Keratinocyte (primary cell): ENCODE data around the gene ALCAM. TPM values are rescaled to one million over a fixed set of nuclear protein-coding genes. Genes with fewer than 3 reads are reported as not detected.

Experiments used
- DNase-seq: peaks from one replicate; pipeline ENCODE4 v3.0.0-alpha.2; 2011; ENCODE audit warnings: low read depth, missing footprints, low spot score
- FAIRE-seq: peaks from 2 replicates; lab custom pipeline; 2011; peaks lifted over from hg19 to GRCh38; lab: Jason Lieb, UNC
- H2AFZ ChIP-seq: 2 replicates; pipeline ENCODE4 v1.6.0; 2012; ENCODE audit warnings: low read length, control low read depth, inconsistent platforms; ENCODE audit not compliant: control insufficient read depth
- H3K27ac ChIP-seq: 2 replicates; pipeline ENCODE4 v1.5.1; 2011; ENCODE audit warnings: low read length; ENCODE audit not compliant: control insufficient read depth, insufficient read depth
- H3K27me3 ChIP-seq: 3 replicates; pipeline ENCODE4 v1.6.0; 2011; ENCODE audit warnings: low read length; ENCODE audit not compliant: control insufficient read depth, insufficient read depth; ENCODE audit errors: extremely low read depth
- H3K36me3 ChIP-seq, 2 experiments: 2 replicates in 1 of 2; 3 replicates in 1 of 2; pipeline ENCODE4 v1.5.1; 2011; ENCODE audit warnings: low read length in 2 of 2, mild to moderate bottlenecking in 1 of 2; ENCODE audit not compliant: control insufficient read depth in 2 of 2, insufficient read depth in 2 of 2; ENCODE audit errors: extremely low read depth in 1 of 2
- H3K4me1 ChIP-seq: 3 replicates; pipeline ENCODE4 v1.5.1; 2011; ENCODE audit warnings: low read length; ENCODE audit not compliant: control insufficient read depth, insufficient read depth; ENCODE audit errors: extremely low read depth
- H3K4me2 ChIP-seq: 3 replicates; pipeline ENCODE4 v1.6.0; 2011; ENCODE audit warnings: low read depth, low read length; ENCODE audit not compliant: control insufficient read depth, insufficient read depth; ENCODE audit errors: extremely low read depth
- H3K4me3 ChIP-seq, 3 experiments: fragments of 200-600 bp in 1 of 3; sonication (generic) in 1 of 3; 2 replicates in 2 of 3; 3 replicates in 1 of 3; pipeline ENCODE4 v1.5.1; 2011 to 2016; ENCODE audit warnings: low read length in 3 of 3, mild to moderate bottlenecking in 3 of 3, control low read depth in 2 of 3, inconsistent platforms in 1 of 3, low read depth in 1 of 3, mixed read lengths in 1 of 3, mixed run types in 1 of 3, moderate library complexity in 1 of 3; ENCODE audit not compliant: control insufficient read depth in 2 of 3, insufficient read depth in 2 of 3; ENCODE audit errors: extremely low read depth in 1 of 3
- H3K79me2 ChIP-seq: 2 replicates; pipeline ENCODE4 v1.6.0; 2012; ENCODE audit warnings: low read length; ENCODE audit not compliant: control insufficient read depth, insufficient read depth
- H3K9ac ChIP-seq: 3 replicates; pipeline ENCODE4 v1.6.0; 2011; ENCODE audit warnings: low read length; ENCODE audit not compliant: control insufficient read depth, insufficient read depth; ENCODE audit errors: extremely low read depth
- H3K9me1 ChIP-seq: 3 replicates; pipeline ENCODE4 v1.6.0; 2011; ENCODE audit warnings: low read length; ENCODE audit not compliant: control insufficient read depth, insufficient read depth; ENCODE audit errors: extremely low read depth
- H3K9me3 ChIP-seq: 2 replicates; pipeline ENCODE4 v1.5.1; 2012; ENCODE audit warnings: low read depth, low read length; ENCODE audit not compliant: control insufficient read depth
- H4K20me1 ChIP-seq: 3 replicates; pipeline ENCODE4 v1.6.0; 2011; ENCODE audit warnings: low read length; ENCODE audit not compliant: control insufficient read depth, insufficient read depth; ENCODE audit errors: extremely low read depth
- EZH2 ChIP-seq: IDR thresholded peaks from one replicate; pipeline ENCODE4 v1.6.1; 2012; ENCODE audit warnings: inconsistent platforms, mild to moderate bottlenecking, low read length, moderate library complexity
- dilution Hi-C: fragments of 300-500 bp; cut with MboI; formaldehyde crosslinking; loops from one replicate; pipeline ENCODE4 v1.7.0; 2020; ENCODE audit warnings: low sequenced_read_pairs; ENCODE audit not compliant: extremely low pct_ligation_motif_present
- polyA plus RNA-seq, 5 experiments: library from polyadenylated mRNA; depleted of rRNA in 3 of 5; stranded (reverse) in 3 of 5; stranded (forward) in 1 of 5; unstranded in 1 of 5; fragments of >200 nt; gene quantifications; 1 replicate in 1 of 5; 2 replicates in 3 of 5; 3 replicates in 1 of 5; pipeline versions ENCODE4 v1.2.1 to v1.2.3, GENCODE V29; 2011 to 2012; ENCODE audit warnings: missing spikeins in 2 of 5, low read depth in 1 of 5, low replicate concordance in 1 of 5
- TF ChIP-seq, protein P1 (sequence below), 3 experiments: IDR thresholded peaks in 1 of 3; conservative IDR thresholded peaks in 1 of 3; optimal IDR thresholded peaks in 1 of 3; 2 replicates in 2 of 3; 3 replicates in 1 of 3; pipeline versions ENCODE3 to v1.5.1; 2011; ENCODE audit warnings: low read length in 3 of 3, mild to moderate bottlenecking in 3 of 3, moderate library complexity in 2 of 3, control low read depth in 1 of 3, inconsistent platforms in 1 of 3; ENCODE audit not compliant: insufficient read depth in 2 of 3; ENCODE audit errors: extremely low read depth in 1 of 3

ALCAM gene
- polyA plus RNA-seq, 1 donor (not counting 4 experiments of a cell fraction or from before 2014, with no cell fraction given): 71.3 TPM

DNA sequence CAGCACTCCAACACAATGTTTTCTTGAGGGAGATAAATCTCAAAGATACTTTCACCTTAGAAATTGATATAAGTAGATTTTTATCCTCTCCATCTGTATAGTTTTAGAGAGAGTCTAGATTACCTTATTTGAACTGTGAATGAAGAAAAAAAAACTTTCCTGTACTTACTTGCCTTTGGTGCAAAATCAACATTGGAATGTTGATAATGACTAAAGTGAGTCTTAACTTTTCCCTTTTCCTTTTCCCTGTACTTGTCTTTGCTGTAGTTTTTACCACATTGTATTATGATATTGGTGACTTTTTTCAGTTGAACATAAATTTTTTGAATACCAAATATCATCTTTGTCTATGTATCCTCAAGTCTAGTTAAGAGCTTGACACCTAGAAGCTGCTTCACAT, 6.7 kb downstream of the ALCAM start:
- no peak for DNase-seq
- Histone ChIP-seq H3K36me3 (no peaks in the 10 kb centered on the region), H3K27me3 (no peaks in the 10 kb centered on the region), H3K4me2 (no peak overlapping the region), H3K9ac (no peak overlapping the region), H3K4me1 (peaks cover 32% of the 10 kb centered on the region), H3K79me2 (peaks cover 93% of the 10 kb centered on the region), H3K9me3 (no peaks in the 10 kb centered on the region), H3K27ac (no peak overlapping the region), H2AFZ (no peak overlapping the region), H3K9me1 (no peaks in the 10 kb centered on the region), H3K4me3 (no peak overlapping the region), H4K20me1 (no peaks in the 10 kb centered on the region)
- dilution Hi-C loops: no loop called here
- TF ChIP-seq, protein P1, sequence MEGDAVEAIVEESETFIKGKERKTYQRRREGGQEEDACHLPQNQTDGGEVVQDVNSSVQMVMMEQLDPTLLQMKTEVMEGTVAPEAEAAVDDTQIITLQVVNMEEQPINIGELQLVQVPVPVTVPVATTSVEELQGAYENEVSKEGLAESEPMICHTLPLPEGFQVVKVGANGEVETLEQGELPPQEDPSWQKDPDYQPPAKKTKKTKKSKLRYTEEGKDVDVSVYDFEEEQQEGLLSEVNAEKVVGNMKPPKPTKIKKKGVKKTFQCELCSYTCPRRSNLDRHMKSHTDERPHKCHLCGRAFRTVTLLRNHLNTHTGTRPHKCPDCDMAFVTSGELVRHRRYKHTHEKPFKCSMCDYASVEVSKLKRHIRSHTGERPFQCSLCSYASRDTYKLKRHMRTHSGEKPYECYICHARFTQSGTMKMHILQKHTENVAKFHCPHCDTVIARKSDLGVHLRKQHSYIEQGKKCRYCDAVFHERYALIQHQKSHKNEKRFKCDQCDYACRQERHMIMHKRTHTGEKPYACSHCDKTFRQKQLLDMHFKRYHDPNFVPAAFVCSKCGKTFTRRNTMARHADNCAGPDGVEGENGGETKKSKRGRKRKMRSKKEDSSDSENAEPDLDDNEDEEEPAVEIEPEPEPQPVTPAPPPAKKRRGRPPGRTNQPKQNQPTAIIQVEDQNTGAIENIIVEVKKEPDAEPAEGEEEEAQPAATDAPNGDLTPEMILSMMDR (optimal IDR thresholded peaks at IDR 0.05 in 1 of 3, IDR thresholded peaks at IDR 0.05 in 1 of 3, conservative IDR thresholded peaks at IDR 0.05 in 1 of 3; ENCODE audit: extremely low read depth in 1 of 3, insufficient read depth in 2 of 3, low read length in 3 of 3): no peak
- no peak for TF ChIP-seq EZH2
- no peak for FAIRE-seq

DNA sequence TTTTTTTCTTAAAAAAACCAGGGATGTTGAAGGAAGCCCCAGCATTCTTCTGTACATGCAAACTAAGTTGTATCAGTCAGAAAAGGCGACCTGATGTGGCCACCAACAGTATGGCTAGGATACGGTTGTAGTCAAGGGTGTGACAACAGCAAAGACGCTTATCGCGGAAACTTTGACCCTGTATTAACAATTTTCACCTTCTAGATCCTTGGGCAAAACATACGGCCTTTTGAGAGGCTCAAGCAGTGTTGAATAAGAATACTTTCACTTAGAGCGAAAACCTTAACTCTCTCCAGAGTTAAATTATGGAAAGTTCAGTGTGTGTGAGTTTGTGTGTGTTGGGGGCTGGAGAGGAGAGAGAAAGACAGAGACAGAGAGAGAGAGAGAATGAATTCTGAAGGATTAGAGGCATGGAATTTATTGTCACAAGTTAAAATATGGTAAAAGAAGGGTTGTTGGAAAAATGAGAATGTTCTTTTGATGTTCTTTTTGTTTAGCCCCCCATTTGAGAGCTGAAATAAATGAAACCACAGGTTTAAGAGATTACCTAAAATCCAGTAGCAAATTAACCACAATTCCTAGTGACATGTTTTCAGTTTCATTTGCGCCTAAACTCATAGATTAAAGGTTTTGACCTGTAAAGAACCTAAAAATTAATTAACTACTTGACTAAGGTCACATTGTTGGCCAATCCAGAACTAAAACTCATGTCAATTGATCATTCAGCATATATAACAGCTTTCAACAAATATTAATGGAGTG, 9.2 kb downstream of the ALCAM start:
- Histone ChIP-seq H3K9ac (no peak overlapping the region), H2AFZ (no peak overlapping the region), H4K20me1 (no peaks in the 10 kb centered on the region), H3K79me2 (peaks cover 89% of the 10 kb centered on the region), H3K4me3 (no peak overlapping the region), H3K27me3 (no peaks in the 10 kb centered on the region), H3K9me1 (no peaks in the 10 kb centered on the region), H3K36me3 (no peaks in the 10 kb centered on the region), H3K4me2 (no peak overlapping the region), H3K27ac (no peak overlapping the region), H3K4me1 (peaks cover 24% of the 10 kb centered on the region), H3K9me3 (no peaks in the 10 kb centered on the region)
- FAIRE-seq: no peak
- no peak for TF ChIP-seq EZH2
- TF ChIP-seq, protein P1 (optimal IDR thresholded peaks at IDR 0.05 in 1 of 3, IDR thresholded peaks at IDR 0.05 in 1 of 3, conservative IDR thresholded peaks at IDR 0.05 in 1 of 3; ENCODE audit: extremely low read depth in 1 of 3, insufficient read depth in 2 of 3, low read length in 3 of 3): no peak
- no peak for DNase-seq
- dilution Hi-C loops: no loop called here
